VCaP (cell line): Measurements from ENCODE around the gene CC2D1A.

Experiments used
- H3K27ac ChIP-seq: fragments of 450-650 bp; 2 replicates; pipeline ENCODE4 v1.5.1; 2017
- CTCF ChIP-seq: fragments of 450-650 bp; conservative IDR thresholded peaks from 2 replicates; pipeline ENCODE4 v1.5.1; 2017; ENCODE audit warnings: mild to moderate bottlenecking, moderate library complexity

The CC2D1A gene

DNA sequence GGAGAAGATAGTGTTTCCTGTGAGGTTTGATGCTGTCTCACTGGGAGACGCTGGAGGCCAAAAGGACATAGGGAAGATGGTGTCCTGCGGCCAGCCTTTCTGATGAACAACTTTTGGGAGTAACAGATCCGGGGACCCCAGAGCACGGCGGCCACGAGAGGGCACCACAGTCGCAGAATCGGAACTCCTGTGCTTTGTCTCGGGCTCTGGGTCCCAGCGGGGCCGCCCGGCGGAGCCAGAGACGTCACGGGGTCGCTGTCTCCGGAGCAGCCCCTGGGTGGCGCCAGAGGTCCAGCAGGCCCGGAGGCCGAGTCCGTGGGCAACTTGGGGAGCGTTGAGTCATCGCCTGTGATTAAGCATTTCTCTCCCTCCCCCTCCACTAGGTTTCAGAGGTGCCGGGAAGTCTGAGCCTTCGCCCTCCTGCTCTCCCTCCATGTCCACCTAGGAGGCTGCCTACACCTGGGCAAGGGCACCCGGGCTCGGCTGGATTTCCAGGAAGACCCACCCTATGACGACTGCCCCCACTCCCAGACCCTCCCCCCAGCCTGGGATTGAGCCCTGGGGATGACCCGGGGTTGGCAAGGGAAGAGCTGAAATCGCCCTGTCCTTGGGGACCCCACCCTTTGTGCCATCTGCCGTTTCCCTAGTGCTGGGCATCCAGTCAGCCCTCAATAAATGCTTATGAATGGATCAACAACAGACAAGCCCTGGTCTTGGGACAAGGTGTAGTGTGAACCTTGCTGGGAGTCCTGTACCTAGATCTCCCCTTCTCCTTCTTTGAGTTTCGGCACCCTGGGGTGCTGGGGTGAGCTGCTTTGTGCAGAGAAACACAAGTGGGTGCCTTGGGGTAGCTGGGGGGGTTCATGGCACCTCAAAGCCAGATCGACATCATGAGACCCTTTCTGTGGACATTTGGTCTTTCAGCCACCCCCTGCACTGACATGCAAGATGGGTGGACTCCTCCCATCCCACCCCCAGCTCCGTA lies 25.6 kb upstream of the CC2D1A start:
- TF ChIP-seq CTCF, result peak; percentile 98
- H3K27ac ChIP-seq, result peak overlapping the region; percentile 23; the same call in 1 of the 2 replicates

DNA sequence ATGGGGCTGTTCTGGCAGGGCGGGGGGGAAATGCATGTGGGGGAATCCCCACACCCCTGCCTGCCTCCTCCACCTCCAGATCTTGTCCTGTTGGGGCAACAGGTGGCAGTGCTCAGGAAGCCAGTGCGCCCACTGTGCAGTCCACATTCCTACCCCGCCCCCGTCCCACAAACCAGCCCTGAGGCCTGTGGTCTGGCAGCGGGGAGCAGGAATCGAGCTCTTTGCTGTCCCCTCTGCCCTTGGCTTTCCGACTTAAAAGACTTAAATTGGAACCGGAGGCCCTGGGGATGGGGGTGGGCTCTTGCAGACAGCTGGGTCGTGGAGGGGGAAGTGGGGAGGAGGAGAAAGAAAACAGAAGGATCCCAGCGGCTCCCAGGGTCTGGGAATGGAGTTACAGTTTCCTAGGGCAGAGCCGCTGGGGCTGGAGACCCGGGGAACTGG lies 24.7 kb upstream of the CC2D1A start:
- TF ChIP-seq CTCF, result no peak
- no peak overlapping the region for H3K27ac ChIP-seq

DNA sequence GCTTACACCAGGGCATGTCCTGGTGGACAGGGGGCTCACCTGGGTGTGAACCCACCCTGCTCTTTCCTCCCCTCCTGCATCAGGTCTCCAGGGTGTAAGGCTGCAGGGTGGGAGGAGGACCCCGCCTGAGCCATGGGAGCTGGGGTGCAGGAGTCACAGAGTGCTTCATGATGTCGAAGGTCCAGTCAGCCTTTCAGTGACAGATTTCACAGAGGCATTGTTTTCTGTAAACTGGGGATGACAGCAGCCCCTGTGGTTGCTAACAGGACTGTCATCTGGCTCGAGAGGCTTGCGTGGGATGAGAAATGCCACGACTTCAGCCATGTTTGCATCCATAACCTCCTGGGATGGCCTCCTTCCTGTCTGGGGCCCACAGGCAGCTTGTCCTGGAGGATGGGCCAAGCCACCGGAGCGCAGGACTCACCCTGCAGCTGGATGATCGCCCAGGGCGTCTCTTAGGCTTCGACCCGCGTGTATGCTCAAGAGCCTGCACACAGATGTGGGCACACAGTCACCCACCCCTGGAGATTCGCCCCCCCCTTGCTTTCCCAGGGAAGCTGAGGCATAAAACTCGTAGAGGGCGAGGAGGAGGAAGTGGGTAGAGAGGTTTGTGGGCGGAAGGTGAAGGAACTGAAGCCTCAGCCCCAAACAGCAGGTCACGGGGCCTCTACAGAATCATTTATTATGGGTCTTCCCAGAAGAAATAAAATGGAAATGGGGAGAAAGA lies 24.1 kb upstream of the CC2D1A start:
- H3K27ac ChIP-seq, result no peak overlapping the region
- TF ChIP-seq CTCF, result no peak

- no peak for TF ChIP-seq CTCF
- H3K27ac ChIP-seq, result no peak overlapping the region
Observed at GRCh38 chr19:13882419-13882795, 23.6 kb upstream of the CC2D1A start.

GRCh38 chr19:13882836-13883235 lies 23.2 kb upstream of the CC2D1A start:
- no peak overlapping the region for H3K27ac ChIP-seq
- TF ChIP-seq CTCF, result no peak

GRCh38 chr19:13883516-13884064 lies 22.4 kb upstream of the CC2D1A start:
- TF ChIP-seq CTCF, result no peak
- H3K27ac ChIP-seq, result no peak overlapping the region
